Cerebellar cortex (tissue), 1 donor: ENCODE results near the gene ARHGAP23.
"Not testable (repeated sequence)": the region's sequence is repeated elsewhere in the genome, so short reads cannot be mapped to it uniquely, and the experiment has no call there.

ENCODE experiments used
- DNase-seq: peaks from one replicate; pipeline ENCODE4 v3.0.0-alpha.2; 2015; ENCODE audit warnings: low spot score

ARHGAP23 gene

GRCh38 chr17:38491346-38492066, 63.2 kb downstream of the ARHGAP23 start:
- not testable (repeated sequence) for DNase-seq

- DNase-seq, result peak; percentile 90
Observed at GRCh38 chr17:38492067-38493040, 64.1 kb downstream of the ARHGAP23 start.

- DNase-seq, result not testable (repeated sequence)
Observed at GRCh38 chr17:38494152-38494551, 65.9 kb downstream of the ARHGAP23 start.

GRCh38 chr17:38497656-38498055, 69.4 kb downstream of the ARHGAP23 start:
- not testable (repeated sequence) for DNase-seq

GRCh38 chr17:38498353-38498752, 70.1 kb downstream of the ARHGAP23 start:
- DNase-seq, result no peak

GRCh38 chr17:38499230-38499629, 71.0 kb downstream of the ARHGAP23 start:
- DNase-seq, result not testable (repeated sequence)

- not testable (repeated sequence) for DNase-seq
Observed at GRCh38 chr17:38501718-38502117, 73.5 kb downstream of the ARHGAP23 start.

- not testable (repeated sequence) for DNase-seq
Observed at GRCh38 chr17:38503286-38503913, 75.1 kb downstream of the ARHGAP23 start.

- DNase-seq, result no peak
Observed at GRCh38 chr17:38504216-38504615, 76.0 kb downstream of the ARHGAP23 start.

- DNase-seq, result peak; percentile 77
Observed at GRCh38 chr17:38507436-38507835, 79.2 kb downstream of the ARHGAP23 start.

GRCh38 chr17:38507921-38508569, 79.8 kb downstream of the ARHGAP23 start:
- no peak for DNase-seq

- DNase-seq, result no peak
Observed at GRCh38 chr17:38508570-38508950, 80.3 kb downstream of the ARHGAP23 start.

- peak; percentile 94 for DNase-seq
Observed at GRCh38 chr17:38508954-38509771, 80.9 kb downstream of the ARHGAP23 start.

- DNase-seq, result no peak
Observed at GRCh38 chr17:38509772-38510420, 81.6 kb downstream of the ARHGAP23 start.

GRCh38 chr17:38510421-38511149, 82.3 kb downstream of the ARHGAP23 start:
- DNase-seq, result no peak

GRCh38 chr17:38511150-38512108, 83.2 kb downstream of the ARHGAP23 start:
- DNase-seq, result no peak

- DNase-seq, result no peak
Observed at GRCh38 chr17:38512473-38513058, 84.3 kb downstream of the ARHGAP23 start.

GRCh38 chr17:38526526-38526925, 98.3 kb downstream of the ARHGAP23 start:
- not testable (repeated sequence) for DNase-seq
